ENCODE measurements around the gene ATP6V0A4.
A peak's percentile ranks its signal among the peaks of the same experiment; 100 is the strongest.
"Not testable (repeated sequence)": the region's sequence is repeated elsewhere in the genome, so short reads cannot be mapped to it uniquely, and the experiment has no call there.

The ATP6V0A4 gene

GRCh38 chr7:138797715-138798320 is at the start of gene ATP6V0A4, which contains the start of gene TMEM213:
TSS of gene ATP6V0A4 (minus strand) at chr7:138798196. CDS start at chr7:138771247, 26,949 bp downstream.
TSS of gene TMEM213 (plus strand) at chr7:138797994. CDS start at chr7:138798105, 111 bp downstream.
- no peak for DNase-seq (ENCODE audit: low read depth)

GRCh38 chr7:138845711-138846110 is 47.7 kb upstream of the ATP6V0A4 start:
- no peak for DNase-seq (ENCODE audit: low read depth)

GRCh38 chr7:138843632-138844580 is 45.9 kb upstream of the ATP6V0A4 start:
- no peak for DNase-seq (ENCODE audit: low read depth)

GRCh38 chr7:138842111-138842510 is 44.1 kb upstream of the ATP6V0A4 start:
- DNase-seq (ENCODE audit: low read depth), result peak; percentile 89

- no peak for DNase-seq (ENCODE audit: low read depth)
These were observed 40.2 kb upstream of the ATP6V0A4 start for GRCh38 chr7:138838166-138838565.

- DNase-seq (ENCODE audit: low read depth), result no peak
These were observed 39.6 kb upstream of the ATP6V0A4 start for GRCh38 chr7:138837627-138838026.

- no peak for DNase-seq (ENCODE audit: low read depth)
These were observed 37.1 kb upstream of the ATP6V0A4 start for GRCh38 chr7:138835087-138835486.

GRCh38 chr7:138834583-138834982 is 36.6 kb upstream of the ATP6V0A4 start:
- no peak for DNase-seq (ENCODE audit: low read depth)

GRCh38 chr7:138833596-138833995 is 35.6 kb upstream of the ATP6V0A4 start:
- no peak for DNase-seq (ENCODE audit: low read depth)

- no peak for DNase-seq (ENCODE audit: low read depth)
These were observed 35.0 kb upstream of the ATP6V0A4 start for GRCh38 chr7:138832966-138833365.

- DNase-seq (ENCODE audit: low read depth), result no peak
These were observed 31.3 kb upstream of the ATP6V0A4 start for GRCh38 chr7:138829335-138829734.

- DNase-seq (ENCODE audit: low read depth), result no peak
These were observed 30.3 kb upstream of the ATP6V0A4 start for GRCh38 chr7:138828302-138828701.

- DNase-seq (ENCODE audit: low read depth), result no peak
These were observed 27.2 kb upstream of the ATP6V0A4 start for GRCh38 chr7:138825049-138825721.

- no peak for DNase-seq (ENCODE audit: low read depth)
These were observed 25.0 kb upstream of the ATP6V0A4 start for GRCh38 chr7:138822867-138823535.

- DNase-seq (ENCODE audit: low read depth), result no peak
These were observed 23.9 kb upstream of the ATP6V0A4 start for GRCh38 chr7:138821912-138822311.

- DNase-seq (ENCODE audit: low read depth), result no peak
These were observed 21.6 kb upstream of the ATP6V0A4 start for GRCh38 chr7:138819625-138820024.

GRCh38 chr7:138816650-138817049 is 18.7 kb upstream of the ATP6V0A4 start:
- no peak for DNase-seq (ENCODE audit: low read depth)

GRCh38 chr7:138814816-138815332 is 16.9 kb upstream of the ATP6V0A4 start:
- DNase-seq (ENCODE audit: low read depth), result peak; percentile 4

- no peak for DNase-seq (ENCODE audit: low read depth)
These were observed 15.9 kb upstream of the ATP6V0A4 start for GRCh38 chr7:138813945-138814344.

GRCh38 chr7:138811327-138811726 is 13.3 kb upstream of the ATP6V0A4 start:
- DNase-seq (ENCODE audit: low read depth), result not testable (repeated sequence)

- no peak for DNase-seq (ENCODE audit: low read depth)
These were observed 11.3 kb upstream of the ATP6V0A4 start for GRCh38 chr7:138809346-138809745.

- DNase-seq (ENCODE audit: low read depth), result no peak
These were observed 6.6 kb upstream of the ATP6V0A4 start for GRCh38 chr7:138804618-138805017.

Measured in ELR (cell line).